GM10248 (cell line): Measurements from ENCODE around the gene EVL.

Experiments used
- CTCF ChIA-PET: fragments of 300-600 bp; sonication (Branson Sonifier 250); formaldehyde crosslinking; extraction: SDS; loops from one replicate; lab custom pipeline; 2021; ENCODE audit warnings: antibody characterized with exemption; lab: Yijun Ruan, JAX
- POLR2A ChIA-PET: fragments of 350-650 bp; sonication (Branson Sonifier 250); formaldehyde crosslinking; extraction: SDS; loops from one replicate; lab custom pipeline; 2020; ENCODE audit warnings: antibody characterized with exemption; lab: Yijun Ruan, JAX
- DNase-seq: peaks from one replicate; pipeline ENCODE4 v3.0.0; 2012; ENCODE audit errors: extremely low spot score
- CTCF ChIP-seq: IDR thresholded peaks from 2 replicates; pipeline ENCODE4 v1.5.1; 2012; ENCODE audit warnings: mild to moderate bottlenecking, low read depth; ENCODE audit errors: extremely low read depth, missing control alignments, control extremely low read depth

EVL gene

DNA sequence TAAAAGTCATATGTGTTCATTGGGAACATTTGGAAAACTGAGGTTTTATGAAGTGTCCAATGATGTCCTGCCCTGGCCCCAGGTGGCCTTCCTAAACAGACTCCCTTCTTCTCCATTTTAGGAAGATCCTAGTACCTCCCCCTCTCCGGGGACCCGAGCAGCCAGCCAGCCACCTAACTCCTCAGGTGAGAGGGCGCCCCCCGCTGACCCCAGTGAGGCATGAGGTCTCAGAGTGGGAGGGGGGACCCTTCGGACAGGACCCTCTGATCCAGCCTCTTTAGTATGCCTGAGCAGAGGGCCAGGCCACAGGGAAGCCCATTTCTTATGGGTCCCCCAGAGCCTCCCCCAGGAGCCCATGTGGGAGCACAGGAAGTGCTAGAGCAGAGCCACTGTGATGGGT, 70.6 kb downstream of the EVL start:
- no peak for DNase-seq
- ChIA-PET CTCF (interaction anchor here (1.2 kb wide), 1 partner anchor 58 kb away, joined by 3 read pairs; no protein-coding TSS in a partner anchor), POLR2A (no interaction called here)
- no peak for TF ChIP-seq CTCF

DNA sequence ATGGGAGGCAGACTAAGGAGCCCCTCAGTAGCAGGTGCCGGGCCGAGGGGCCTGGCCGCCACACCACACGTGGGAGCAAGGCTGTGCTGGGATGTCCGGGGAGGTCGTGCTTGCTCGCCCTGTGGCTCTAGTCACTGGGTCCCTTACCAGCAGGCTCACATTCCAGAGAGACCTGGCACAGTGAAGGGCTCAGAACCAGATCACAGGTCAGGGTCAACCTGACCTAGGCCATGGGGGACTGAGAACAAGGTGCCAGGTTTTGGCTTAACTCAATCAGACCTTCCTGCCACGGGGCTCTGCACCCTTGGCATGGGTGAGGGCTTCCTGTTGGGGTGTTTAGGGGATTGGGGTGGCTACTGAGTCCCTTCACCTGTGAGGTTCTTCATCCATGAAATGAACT, 72.0 kb downstream of the EVL start:
- CTCF ChIA-PET = interaction anchor here (2.0 to 2.9 kb wide), 2 partner anchors 29 to 56 kb away, joined by 7 to 10 read pairs; no protein-coding TSS in a partner anchor

DNA sequence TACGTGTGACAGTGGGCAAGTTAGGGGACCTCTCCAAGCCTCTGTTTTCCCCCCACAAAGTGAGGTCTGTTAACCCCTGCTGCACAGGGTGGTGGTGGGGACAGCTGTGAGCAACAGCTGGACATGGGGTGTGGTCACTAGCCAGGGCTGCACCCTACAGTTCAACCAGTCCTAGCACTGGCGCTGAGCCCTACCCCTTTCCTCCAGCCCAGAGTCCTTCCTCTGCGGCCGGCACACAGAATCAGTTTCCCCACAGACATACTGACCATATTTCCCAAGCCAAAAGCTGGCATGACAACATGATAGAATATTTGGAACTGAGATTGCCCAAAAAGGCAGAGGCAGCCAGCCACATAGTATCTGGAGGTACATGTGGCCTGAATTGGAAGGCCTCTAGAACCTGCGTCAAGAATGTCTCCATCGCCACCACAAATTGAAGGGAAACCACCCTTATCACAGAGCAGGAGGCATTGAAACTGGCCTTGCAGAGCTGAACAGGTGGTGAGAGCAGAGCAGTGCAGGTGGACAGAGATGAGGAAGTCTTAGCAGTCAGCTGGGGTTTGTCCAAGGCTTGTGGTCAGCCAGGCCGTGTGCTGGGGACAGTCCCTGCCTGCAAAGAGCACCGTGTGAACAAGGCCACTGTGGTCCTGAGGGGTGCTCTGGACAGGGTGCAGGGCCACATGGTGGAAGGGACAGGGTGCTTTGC, 73.0 kb downstream of the EVL start:
- DNase-seq = peak; percentile 56
- ChIA-PET CTCF (interaction anchor here (0.8 to 2.9 kb wide), 5 partner anchors 10 to 55 kb away, joined by 3 to 10 read pairs (median 7); no protein-coding TSS in a partner anchor), POLR2A (no interaction called here)
- no peak for TF ChIP-seq CTCF

More for the DNA sequence above, 72.0 kb downstream of the EVL start:
- POLR2A ChIA-PET = no interaction called here
- no peak for TF ChIP-seq CTCF
- no peak for DNase-seq

DNA sequence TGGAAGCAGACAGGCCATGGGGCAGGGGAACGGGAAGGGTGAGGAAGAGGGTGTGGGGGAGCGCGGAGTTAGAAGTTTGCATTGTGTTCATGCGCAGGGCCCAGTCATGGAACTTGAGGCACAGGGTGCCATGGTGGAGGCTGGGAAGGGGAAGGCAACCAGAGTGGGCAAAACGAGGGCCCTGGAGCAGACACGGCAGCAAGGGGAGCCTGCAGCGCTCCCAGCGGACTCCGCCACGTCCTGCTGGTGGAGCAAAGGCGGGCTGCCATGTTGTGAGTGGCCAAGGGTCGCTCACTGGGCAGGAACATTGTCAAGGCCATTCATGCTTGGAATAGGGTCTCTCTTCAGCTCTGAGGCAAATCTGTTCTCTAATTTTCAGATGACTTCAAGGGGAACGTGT, 73.7 kb downstream of the EVL start:
- ChIA-PET POLR2A (no interaction called here), CTCF (interaction anchor here (0.8 to 2.9 kb wide), 6 partner anchors 8 to 192 kb away, joined by 3 to 10 read pairs (median 4); no protein-coding TSS in a partner anchor)
- TF ChIP-seq CTCF = no peak
- no peak for DNase-seq

GRCh38 chr14:100140452-100141078, 75.3 kb downstream of the EVL start:
- ChIA-PET CTCF (interaction anchor here (0.8 to 2.6 kb wide), 6 partner anchors 9 to 175 kb away, joined by 3 to 7 read pairs (median 4); no protein-coding TSS in a partner anchor), POLR2A (no interaction called here)
- no peak for DNase-seq
- no peak for TF ChIP-seq CTCF

DNA sequence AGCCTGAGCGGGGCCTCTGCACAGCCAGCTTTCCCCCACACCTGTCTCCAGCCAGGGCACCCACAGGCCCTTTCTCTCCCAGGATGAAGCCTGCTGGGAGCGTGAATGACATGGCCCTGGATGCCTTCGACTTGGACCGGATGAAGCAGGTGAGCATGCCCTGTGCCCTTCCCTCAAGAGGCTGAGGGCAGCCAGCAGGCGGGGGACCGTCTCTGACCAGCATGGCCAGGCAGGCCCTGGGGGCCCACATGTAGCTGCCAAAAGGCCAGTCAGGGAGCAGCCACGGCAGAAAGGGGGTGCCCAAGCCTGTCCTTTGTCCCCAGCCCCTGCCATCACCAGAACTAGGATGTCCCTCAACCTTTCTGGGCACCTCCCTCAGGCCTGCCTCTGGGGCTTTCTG, 75.9 kb downstream of the EVL start:
- CTCF ChIA-PET = interaction anchor here (0.8 to 2.1 kb wide), 6 partner anchors 8 to 176 kb away, joined by 3 to 8 read pairs (median 4); no protein-coding TSS in a partner anchor
- POLR2A ChIA-PET = no interaction called here
- DNase-seq = no peak
- no peak for TF ChIP-seq CTCF
